Stomach (tissue), 4 donors: ENCODE data around the gene ELOF1.

Experiments
- CTCF ChIP-seq, 7 experiments: fragments of 450-650 bp in 4 of 7; fragments of 200-600 bp in 3 of 7; sonication (generic) in 3 of 7; IDR thresholded peaks; one replicate each; pipeline ENCODE4 v1.5.1; 2016 to 2019; ENCODE audit warnings: antibody characterized with exemption in 7 of 7, control low read depth in 2 of 7, mild to moderate bottlenecking in 1 of 7
- POLR2A ChIP-seq, 4 donors: fragments of 450-650 bp; IDR thresholded peaks; one replicate each; pipeline ENCODE4 v1.6.1; 2016; ENCODE audit warnings: antibody characterized with exemption in 4 of 4, control low read depth in 2 of 4, mild to moderate bottlenecking in 1 of 4, moderate library complexity in 1 of 4
- POLR2AphosphoS5 ChIP-seq, 3 donors: sonication (generic); formaldehyde crosslinking; IDR thresholded peaks; one replicate each; pipeline ENCODE4 v1.6.1; 2016; ENCODE audit warnings: antibody characterized with exemption in 3 of 3

GRCh38 chr19:11538232-11539036, 20.6 kb downstream of the ELOF1 start, which contains the start of gene CNN1:
- no peak for TF ChIP-seq CTCF (IDR thresholded peaks at IDR 0.05)
- peak in 2 of 4 donors; percentile 42 to 77 for TF ChIP-seq POLR2A (IDR thresholded peaks at IDR 0.05)
- TF ChIP-seq POLR2AphosphoS5 (IDR thresholded peaks at IDR 0.05): peak; percentile 82 to 89 (median 88)
